Measurements from ENCODE around the gene ARHGAP5. TPM values are rescaled to one million over a fixed set of nuclear protein-coding genes. Genes with fewer than 3 reads are reported as not detected.

ARHGAP5 gene
- total RNA-seq, 4 donors from 2014 or later, result 77.7 to 139 (median 100) TPM

DNA sequence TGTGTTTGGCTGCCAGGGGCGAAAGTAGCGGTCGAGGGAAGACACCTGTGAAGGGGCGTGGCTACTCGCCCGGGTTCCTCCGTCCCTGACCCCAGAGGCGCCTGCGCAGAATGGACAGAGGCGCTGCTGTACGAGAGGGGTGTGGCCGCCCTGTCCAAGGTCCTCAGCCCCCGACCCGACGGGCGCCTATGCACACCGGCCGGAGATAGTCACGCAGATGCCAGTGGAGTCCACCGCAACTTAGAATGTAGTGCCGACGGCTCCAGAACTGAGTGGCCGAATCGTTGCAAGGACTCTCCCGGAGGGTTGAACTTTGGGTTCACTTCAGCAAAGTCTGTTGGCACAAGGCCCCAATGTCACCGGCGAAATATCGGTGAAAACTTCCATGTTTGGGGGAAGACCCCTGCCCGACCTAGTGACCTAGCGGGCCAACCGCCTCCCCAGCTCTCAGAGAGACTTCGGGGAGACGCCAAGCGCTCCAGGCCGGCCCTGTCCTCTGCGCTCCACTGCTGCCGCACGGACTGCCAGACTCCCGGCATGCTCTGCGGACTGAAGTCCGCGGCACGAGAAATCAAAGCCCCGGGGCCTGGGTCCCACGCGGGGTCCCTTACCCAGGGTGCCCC lies 124.2 kb downstream of the ARHGAP5 start:
- Histone ChIP-seq H3K27me3 (no peaks in the 10 kb centered on the region), H3K4me1 (peaks cover 0 to 47% (median 6%) of the 10 kb centered on the region in 3 donors), H3K36me3 (no peaks in the 10 kb centered on the region), H3K4me3 (peak overlapping the region; percentile 50 to 82 (median 66)), H3K9me3 (no peaks in the 10 kb centered on the region), H3K27ac (peak overlapping the region; percentile 86 to 92 (median 88))
- 0% methylated on average over 3 to 13 of the region's 46 CpGs for WGBS, 2 donors
- TF ChIP-seq POLR2A (IDR thresholded peaks at IDR 0.05), result peak in 1 of 4 donors; percentile 41
- TF ChIP-seq, protein P1, sequence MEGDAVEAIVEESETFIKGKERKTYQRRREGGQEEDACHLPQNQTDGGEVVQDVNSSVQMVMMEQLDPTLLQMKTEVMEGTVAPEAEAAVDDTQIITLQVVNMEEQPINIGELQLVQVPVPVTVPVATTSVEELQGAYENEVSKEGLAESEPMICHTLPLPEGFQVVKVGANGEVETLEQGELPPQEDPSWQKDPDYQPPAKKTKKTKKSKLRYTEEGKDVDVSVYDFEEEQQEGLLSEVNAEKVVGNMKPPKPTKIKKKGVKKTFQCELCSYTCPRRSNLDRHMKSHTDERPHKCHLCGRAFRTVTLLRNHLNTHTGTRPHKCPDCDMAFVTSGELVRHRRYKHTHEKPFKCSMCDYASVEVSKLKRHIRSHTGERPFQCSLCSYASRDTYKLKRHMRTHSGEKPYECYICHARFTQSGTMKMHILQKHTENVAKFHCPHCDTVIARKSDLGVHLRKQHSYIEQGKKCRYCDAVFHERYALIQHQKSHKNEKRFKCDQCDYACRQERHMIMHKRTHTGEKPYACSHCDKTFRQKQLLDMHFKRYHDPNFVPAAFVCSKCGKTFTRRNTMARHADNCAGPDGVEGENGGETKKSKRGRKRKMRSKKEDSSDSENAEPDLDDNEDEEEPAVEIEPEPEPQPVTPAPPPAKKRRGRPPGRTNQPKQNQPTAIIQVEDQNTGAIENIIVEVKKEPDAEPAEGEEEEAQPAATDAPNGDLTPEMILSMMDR (IDR thresholded peaks at IDR 0.05), result no peak
- intact Hi-C loops (cut with DNase I), result loop anchor here (5.0 kb wide), 1 partner anchor 124 kb away; the partner anchor contains the start of gene ARHGAP5
- DNase-seq, result peak; percentile 15

DNA sequence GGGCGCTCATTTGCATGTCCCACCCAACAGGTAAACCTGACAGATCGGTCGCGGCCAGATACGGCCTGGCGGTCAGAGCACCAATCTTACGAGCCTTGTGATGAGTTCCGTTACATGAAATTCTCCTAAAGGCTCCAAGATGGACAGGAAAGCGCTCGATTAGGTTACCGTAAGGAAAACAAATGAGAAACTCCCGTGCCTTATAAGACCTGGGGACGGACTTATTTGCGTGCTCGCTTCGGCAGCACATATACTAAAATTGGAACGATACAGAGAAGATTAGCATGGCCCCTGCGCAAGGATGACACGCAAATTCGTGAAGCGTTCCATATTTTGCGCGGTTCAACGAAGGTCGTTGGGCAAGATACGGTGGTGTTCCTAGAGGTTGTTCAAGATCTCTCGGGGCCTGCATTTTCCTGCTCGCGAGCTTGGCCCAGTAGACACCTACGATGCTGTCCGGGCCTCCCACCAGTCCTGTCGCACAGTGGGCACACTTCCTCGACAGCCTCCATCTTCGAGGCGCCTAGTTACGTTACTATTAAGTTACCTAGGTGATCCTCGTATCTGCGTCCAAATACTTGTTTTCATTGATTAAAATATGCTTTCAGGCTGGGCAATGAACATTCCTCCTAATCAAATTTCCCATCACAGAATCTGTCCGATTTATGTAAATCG lies 124.8 kb downstream of the ARHGAP5 start, which contains the start of gene RNU6-7:
TSS of gene RNU6-7 (plus strand) at position 230 of the 675 bp plus-strand sequence.
- TF ChIP-seq POLR2A (IDR thresholded peaks at IDR 0.05), result no peak
- TF ChIP-seq, protein P1 (IDR thresholded peaks at IDR 0.05), result no peak
- no peak for DNase-seq
- Histone ChIP-seq H3K36me3 (no peaks in the 10 kb centered on the region), H3K27me3 (no peaks in the 10 kb centered on the region), H3K27ac (peak within 1 kb of the TSS; percentile 86 to 92 (median 88)), H3K4me3 (peak within 1 kb of the TSS; percentile 50 to 82 (median 66)), H3K9me3 (no peaks in the 10 kb centered on the region), H3K4me1 (peaks cover 0 to 47% (median 6%) of the 10 kb centered on the region in 3 donors)
- intact Hi-C loops (cut with DNase I), result loop anchor here (5.0 kb wide), 1 partner anchor 125 kb away; the partner anchor contains the start of gene ARHGAP5
- WGBS, 2 donors, result 1 to 6% methylated on average over 29 to 39 of the region's 40 CpGs

DNA sequence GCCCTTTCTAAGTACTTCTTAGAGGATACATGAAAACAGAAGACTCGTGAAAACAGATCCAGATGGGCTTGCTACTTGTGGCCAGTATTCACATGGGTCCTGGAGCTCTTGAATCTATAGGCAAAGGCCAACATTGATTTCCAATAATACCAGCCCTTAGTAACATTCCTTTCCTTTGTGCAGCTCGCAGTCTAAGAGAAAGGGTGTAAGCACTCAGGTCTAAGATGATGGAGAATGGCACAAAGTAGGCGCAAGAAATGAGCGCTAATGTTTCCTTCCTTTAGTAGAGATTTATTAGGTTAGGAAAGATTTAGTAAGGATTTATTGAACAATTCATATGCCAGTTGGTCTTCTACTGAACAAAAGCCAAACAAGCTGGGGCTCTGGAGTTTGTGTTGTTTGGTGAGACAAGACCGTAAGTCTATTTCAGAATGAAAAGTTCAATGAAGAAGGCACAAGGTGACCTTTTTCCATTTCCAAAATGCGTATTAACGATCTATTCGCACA lies 125.4 kb downstream of the ARHGAP5 start:
- no peaks in the 10 kb centered on the region for H3K27me3 ChIP-seq

DNA sequence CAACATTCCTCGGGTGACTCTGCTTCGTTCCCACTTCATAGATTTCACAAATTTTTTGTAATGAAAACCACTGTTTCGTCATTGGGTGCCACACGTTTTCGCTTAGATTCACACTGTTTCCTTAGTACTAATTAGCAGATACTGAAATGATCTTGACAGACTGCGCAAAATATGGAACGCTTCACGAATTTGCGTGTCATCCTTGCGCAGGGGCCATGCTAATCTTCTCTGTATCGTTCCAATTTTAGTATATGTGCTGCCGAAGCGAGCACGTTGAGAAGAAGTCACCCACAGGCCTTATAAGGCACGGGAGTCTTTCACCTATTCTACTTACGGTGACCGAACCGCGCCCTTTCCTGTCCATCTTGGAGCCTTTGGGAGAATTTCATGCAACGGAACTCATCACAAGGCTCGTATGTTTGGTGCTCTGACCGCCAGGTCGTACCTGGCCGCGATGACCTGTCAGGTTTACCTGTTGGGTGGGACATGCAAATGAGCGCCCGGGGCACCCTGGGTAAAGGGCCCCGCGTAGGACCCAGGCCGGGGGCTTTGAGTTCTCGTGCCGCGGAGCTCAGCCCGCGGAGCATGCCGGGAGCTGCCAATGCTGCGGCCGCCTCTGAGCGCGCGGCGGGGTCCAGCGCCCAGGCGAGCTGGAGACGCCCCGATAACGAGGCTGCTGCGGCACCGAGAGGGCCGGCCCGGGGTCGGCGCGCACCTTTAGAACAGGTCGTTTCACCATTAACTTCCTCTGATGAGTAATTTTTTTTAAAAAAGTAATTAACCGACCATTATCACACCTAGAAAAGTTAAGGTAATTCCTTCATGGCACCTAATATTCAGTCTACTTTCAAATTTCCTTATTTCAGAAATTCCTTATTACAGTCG lies 126.1 kb downstream of the ARHGAP5 start, which contains the start of gene RNU6-8:
TSS of gene RNU6-8 (minus strand) at position 272 of the 885 bp plus-strand sequence.
- 1% methylated on average over 16 to 37 of the region's 57 CpGs for WGBS, 2 donors
- Histone ChIP-seq H3K9me3 (no peaks in the 10 kb centered on the region), H3K4me1 (peaks cover 0 to 47% (median 6%) of the 10 kb centered on the region in 3 donors), H3K4me3 (peak within 1 kb of the TSS; percentile 50 to 82 (median 66)), H3K27me3 (no peaks in the 10 kb centered on the region), H3K36me3 (no peaks in the 10 kb centered on the region), H3K27ac (peak within 1 kb of the TSS; percentile 86 to 92 (median 88))
- DNase-seq, result peak; percentile 24
- intact Hi-C loops (cut with DNase I), result loop anchor here (5.0 kb wide), 1 partner anchor 126 kb away; the partner anchor contains the start of gene ARHGAP5
- peak in 2 of 4 donors; percentile 46 to 51 for TF ChIP-seq POLR2A (IDR thresholded peaks at IDR 0.05)
- TF ChIP-seq, protein P1 (IDR thresholded peaks at IDR 0.05), result no peak

More for the DNA sequence above, 125.4 kb downstream of the ARHGAP5 start:
- Histone ChIP-seq H3K27ac (peak overlapping the region; percentile 86 to 92 (median 88)), H3K9me3 (no peaks in the 10 kb centered on the region), H3K4me1 (peaks cover 0 to 47% (median 6%) of the 10 kb centered on the region in 3 donors), H3K36me3 (no peaks in the 10 kb centered on the region), H3K4me3 (peak overlapping the region; percentile 50 to 82 (median 66))
- no peak for TF ChIP-seq POLR2A (IDR thresholded peaks at IDR 0.05)
- TF ChIP-seq, protein P1 (IDR thresholded peaks at IDR 0.05), result no peak
- intact Hi-C loops (cut with DNase I), result loop anchor here (5.0 kb wide), 1 partner anchor 125 kb away; the partner anchor contains the start of gene ARHGAP5
- 0 to 2% methylated on average over 8 of the region's 8 CpGs for WGBS, 2 donors
- DNase-seq, result no peak
